CD4-positive, alpha-beta T cell treated with Interleukin-17A for 4 hours (primary cell): ENCODE measurements around the gene APCDD1.

ENCODE experiments used
- DNase-seq: peaks from one replicate; pipeline ENCODE4 v3.0.0-alpha.2; 2020; ENCODE audit warnings: mixed read lengths

Gene APCDD1

GRCh38 chr18:10436160-10436559, 18.3 kb upstream of the APCDD1 start:
- DNase-seq: no peak

DNA sequence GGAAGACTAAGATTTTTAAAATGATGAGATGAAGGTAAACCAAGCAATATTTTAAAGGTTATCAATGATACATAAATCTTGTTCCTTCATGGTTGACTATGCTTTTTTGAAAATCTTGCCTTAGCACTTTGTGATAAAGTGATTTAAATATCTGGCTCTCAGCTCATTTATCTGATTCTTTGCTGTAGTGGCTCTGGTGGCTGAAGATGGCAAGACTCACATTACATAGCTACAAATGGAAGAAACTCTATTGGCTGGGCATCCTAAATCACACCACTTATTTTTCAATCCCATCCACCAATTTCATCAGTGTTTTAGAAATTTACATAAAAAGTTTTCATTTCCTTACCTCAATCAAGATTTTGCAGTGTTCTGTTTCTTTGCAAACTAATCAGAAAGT, 16.6 kb upstream of the APCDD1 start:
- no peak for DNase-seq

DNA sequence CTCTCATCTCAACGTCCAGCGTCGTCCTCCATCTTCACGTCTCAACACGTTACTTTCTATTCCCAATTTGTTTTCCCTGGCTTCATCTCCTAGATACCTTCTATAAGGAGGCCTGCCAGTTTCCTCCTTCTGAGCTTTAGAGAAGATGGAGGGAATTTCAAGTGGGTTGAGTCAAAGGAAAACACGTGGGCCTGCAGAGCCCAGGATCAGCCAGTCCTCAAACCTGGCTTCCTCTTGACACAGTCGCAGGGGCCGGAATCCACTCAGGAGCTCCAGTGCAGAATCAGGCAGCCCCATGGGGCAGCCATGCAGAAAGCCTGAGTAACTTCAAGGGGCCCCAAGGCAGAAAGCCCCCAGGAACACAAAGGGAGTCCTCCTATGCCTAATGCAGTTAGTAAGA, 14.5 kb upstream of the APCDD1 start:
- no peak for DNase-seq

- no peak for DNase-seq
Observed at GRCh38 chr18:10440884-10441283, 13.6 kb upstream of the APCDD1 start.

DNA sequence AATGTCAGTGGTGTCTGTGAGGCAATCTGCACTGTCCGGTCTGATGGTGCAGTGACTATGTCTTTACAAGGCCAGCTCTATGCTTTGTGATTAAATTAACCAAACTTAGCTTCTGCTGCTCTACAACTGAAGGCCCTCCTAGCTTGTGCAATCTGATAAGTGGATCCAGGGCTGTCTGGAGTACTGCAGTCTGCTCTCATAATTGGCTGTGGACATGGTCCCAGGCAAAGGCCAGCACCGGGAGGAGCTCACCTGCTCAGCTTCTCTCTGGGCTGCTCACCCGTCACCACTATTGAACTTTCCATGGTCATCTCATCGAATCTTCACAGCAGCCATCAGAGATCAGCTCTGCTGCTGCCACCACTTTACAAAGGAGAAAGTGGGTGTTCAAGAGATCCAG, 13.0 kb upstream of the APCDD1 start:
- no peak for DNase-seq

GRCh38 chr18:10442551-10442971, 11.9 kb upstream of the APCDD1 start:
- no peak for DNase-seq

- no peak for DNase-seq
Observed at GRCh38 chr18:10443001-10443400, 11.4 kb upstream of the APCDD1 start.

- DNase-seq: no peak
Observed at GRCh38 chr18:10444314-10445006, 10.0 kb upstream of the APCDD1 start.

- no peak for DNase-seq
Observed at GRCh38 chr18:10449396-10449795, 5.0 kb upstream of the APCDD1 start.

DNA sequence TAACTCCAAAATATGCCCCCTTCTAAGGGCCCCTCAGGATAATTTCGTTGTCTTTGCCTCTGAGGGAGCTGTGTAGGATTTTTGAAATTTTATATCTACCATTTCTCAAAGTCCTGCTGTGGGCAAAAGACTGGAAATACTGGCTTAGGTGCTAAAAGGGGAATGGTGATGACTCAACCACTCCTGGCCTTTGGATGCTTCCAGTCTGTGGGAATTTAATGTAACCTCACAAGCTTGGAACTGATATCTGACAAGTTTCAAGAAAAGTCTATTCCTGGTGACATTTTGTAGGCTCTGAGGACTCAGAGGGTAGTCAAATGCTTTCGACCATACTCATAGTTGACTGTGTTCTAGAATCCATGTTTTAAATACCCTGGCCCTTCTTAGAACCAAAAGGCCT, 3.4 kb upstream of the APCDD1 start:
- no peak for DNase-seq

DNA sequence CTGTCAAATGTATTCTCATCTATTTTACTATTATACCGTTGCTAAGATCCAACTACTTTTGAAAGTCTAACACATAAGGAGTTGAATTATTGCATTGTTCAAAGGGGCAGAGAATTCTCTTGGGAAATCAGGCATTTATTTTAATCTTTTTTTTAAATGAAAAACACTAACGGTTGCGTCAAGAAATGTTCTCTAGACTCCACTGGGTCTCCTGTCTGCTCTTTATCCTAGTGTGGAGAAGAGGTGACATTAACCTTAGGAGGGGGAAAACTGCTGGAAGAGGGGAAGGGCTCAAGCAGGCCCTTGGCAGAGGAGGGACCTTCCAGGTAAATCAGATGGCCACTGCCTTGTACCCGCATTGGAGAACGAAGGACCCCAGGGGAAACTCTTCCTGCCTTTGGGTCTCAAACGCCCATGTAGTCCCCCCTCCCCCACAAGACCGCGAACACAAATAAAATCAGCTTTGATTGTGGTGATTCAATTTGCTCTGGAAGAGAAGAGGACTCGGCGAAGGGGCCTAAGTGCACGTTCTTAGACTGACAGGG, 1.1 kb upstream of the APCDD1 start:
- no peak for DNase-seq

- no peak for DNase-seq
Observed at GRCh38 chr18:10454681-10455557, 484 bp downstream of the APCDD1 start.

- DNase-seq: no peak
Observed at GRCh38 chr18:10455726-10456453, 1.5 kb downstream of the APCDD1 start.

GRCh38 chr18:10456718-10457117, 2.3 kb downstream of the APCDD1 start:
- no peak for DNase-seq

- no peak for DNase-seq
Observed at GRCh38 chr18:10457128-10457527, 2.7 kb downstream of the APCDD1 start.

DNA sequence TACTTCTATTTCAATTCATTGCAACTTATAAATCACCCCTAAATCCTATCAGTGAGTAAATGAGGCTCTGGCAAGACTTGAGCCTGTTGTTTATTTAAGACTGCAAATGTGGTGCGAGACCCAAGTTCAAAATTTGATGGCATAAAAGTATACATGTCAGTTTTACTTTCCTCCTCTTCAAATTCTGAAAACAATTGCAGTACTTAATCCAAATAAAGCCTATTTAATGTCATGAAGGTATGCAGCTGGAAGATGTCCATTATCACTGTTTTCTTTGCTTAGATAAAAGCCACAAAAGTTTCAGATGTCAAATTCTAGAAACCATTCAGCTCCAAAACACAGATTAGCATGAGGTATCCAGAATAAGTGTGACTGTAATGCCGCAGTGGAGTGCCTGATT, 3.3 kb downstream of the APCDD1 start:
- no peak for DNase-seq

DNA sequence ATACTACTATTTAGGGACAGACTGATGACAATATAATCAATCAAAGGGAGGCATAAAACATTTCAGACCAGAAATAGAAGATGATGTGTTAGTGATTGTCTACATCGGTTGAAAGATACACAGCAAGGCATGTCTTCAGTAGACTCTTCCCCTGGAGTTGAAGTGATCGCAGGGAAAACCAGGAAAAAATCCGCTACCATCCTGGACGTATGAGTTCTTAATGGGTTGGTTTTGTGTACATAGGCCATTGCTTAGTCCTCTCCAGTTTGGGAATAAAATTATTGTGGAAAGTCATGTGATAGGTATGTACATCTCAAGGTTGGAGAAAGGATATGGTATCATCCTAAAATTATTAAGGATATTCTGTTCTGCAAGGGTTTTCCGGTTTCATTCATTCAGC, 4.3 kb downstream of the APCDD1 start:
- DNase-seq: no peak

DNA sequence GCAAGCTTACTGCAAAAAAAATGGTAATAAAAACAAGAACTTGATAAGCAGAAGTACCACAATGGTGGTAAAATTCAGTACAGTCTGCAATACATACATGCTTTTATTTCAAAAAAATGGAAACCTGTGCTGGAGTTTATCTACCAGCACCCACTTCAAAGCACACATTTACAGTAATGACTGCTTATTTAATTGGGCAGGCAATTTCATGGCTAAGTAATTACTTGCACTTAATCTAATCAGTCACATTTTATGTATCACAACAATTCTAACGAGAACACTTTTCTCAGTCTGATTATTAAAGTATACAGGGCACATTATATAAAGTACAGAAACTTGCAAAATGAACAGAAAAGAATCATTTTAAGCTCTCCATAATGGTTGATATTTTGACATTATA, 5.2 kb downstream of the APCDD1 start:
- no peak for DNase-seq

GRCh38 chr18:10460414-10461018, 6.1 kb downstream of the APCDD1 start:
- no peak for DNase-seq

- DNase-seq: no peak
Observed at GRCh38 chr18:10461989-10462388, 7.6 kb downstream of the APCDD1 start.

GRCh38 chr18:10462597-10462996, 8.2 kb downstream of the APCDD1 start:
- no peak for DNase-seq

DNA sequence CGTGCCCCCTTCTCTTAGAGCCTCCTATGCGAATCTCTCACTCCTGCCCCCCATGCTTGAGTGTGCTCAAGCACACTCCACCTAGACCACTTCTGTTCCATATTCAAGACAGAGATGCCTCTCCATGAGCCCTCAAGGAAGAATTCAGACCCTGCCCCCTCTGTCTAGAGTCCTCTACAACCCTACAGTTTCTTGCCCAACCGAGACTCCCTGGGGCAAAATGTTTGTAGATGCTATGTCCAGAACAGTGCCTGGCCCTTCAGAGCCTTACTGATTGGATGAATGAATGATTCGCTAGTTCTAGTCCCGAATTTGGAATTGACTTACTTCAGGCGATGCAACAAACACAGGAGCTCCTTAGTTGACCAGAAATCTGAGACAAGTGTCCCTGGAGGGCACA, 8.7 kb downstream of the APCDD1 start:
- no peak for DNase-seq

GRCh38 chr18:10463741-10464140, 9.3 kb downstream of the APCDD1 start:
- no peak for DNase-seq
